ENCODE results near the gene STK36. TPM values are rescaled to one million over a fixed set of nuclear protein-coding genes. Genes with fewer than 3 reads are reported as not detected.

Gene STK36
- total RNA-seq, 1 experiment from 2014 or later, result 14.9 TPM

GRCh38 chr2:218694405-218695145, 22.7 kb downstream of the STK36 start:
- peaks cover 5% of the 10 kb centered on the region for H3K36me3 ChIP-seq
- H3K4me3 ChIP-seq, result no peak overlapping the region
- H3K4me1 ChIP-seq, result no peaks in the 10 kb centered on the region
- no peaks in the 10 kb centered on the region for H3K27me3 ChIP-seq
- no peaks in the 10 kb centered on the region for H3K9me3 ChIP-seq (replicated peaks)
- H3K27ac ChIP-seq, result no peak overlapping the region
- DNase-seq, result no peak

- Histone ChIP-seq H3K27ac (no peak overlapping the region), H3K4me3 (no peak overlapping the region), H3K36me3 (peaks cover under 1% of the 10 kb centered on the region; the same call in 1 of the 2 replicates), H3K9me3 (replicated peaks) (no peaks in the 10 kb centered on the region), H3K4me1 (no peaks in the 10 kb centered on the region), H3K27me3 (no peaks in the 10 kb centered on the region)
- no peak for DNase-seq
These were observed 27.0 kb downstream of the STK36 start for GRCh38 chr2:218698885-218699284.

- no peak for DNase-seq
- H3K9me3 ChIP-seq (replicated peaks), result no peaks in the 10 kb centered on the region
- H3K27ac ChIP-seq, result no peak overlapping the region
- no peaks in the 10 kb centered on the region for H3K4me1 ChIP-seq
- H3K4me3 ChIP-seq, result no peak overlapping the region
- H3K36me3 ChIP-seq, result no peaks in the 10 kb centered on the region
- no peaks in the 10 kb centered on the region for H3K27me3 ChIP-seq
These were observed 29.9 kb downstream of the STK36 start for GRCh38 chr2:218701806-218702205.

DNA sequence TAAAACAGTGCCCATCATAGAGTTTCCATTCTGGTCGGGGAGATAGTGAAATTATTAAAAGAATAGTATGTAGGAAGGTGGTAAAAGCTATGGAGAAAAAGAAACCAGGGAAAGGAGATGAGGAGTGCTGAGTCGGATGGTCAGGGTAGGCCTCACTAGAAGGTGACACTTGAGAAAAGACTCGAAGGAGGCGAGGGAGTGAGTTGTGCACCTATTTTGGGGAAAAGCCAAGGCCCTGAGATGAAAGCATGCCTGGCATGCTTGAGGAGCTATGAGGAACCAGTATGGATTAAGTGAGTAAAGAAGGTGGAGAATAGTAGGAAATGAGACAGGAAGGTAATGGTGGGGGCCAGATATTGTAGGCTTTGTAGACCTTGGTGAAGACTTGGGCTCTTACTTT, 31.5 kb downstream of the STK36 start:
- Histone ChIP-seq H3K27ac (no peak overlapping the region), H3K9me3 (replicated peaks) (no peaks in the 10 kb centered on the region), H3K4me3 (no peak overlapping the region), H3K4me1 (no peaks in the 10 kb centered on the region), H3K36me3 (no peaks in the 10 kb centered on the region), H3K27me3 (no peaks in the 10 kb centered on the region)
- no peak for DNase-seq

DNA sequence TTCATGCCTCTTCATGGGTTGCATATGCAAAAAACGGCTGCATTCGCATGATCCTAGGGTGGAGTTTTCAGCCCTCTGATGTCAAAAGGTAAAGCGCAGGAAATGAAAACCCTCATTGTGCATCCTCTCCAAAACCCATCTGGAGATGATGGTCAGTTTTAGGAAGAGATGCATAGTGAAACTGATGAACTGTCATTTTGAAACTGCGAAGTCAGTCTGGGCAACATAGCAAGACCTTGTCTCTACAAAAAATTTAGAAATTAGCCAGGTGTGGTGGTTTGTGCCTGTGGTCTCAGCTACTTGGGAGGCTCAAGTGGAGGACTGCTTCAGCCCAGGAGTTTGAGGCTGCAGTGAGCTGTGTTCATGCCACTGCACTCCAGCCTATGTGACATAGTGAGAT, 36.2 kb downstream of the STK36 start:
- Histone ChIP-seq H3K9me3 (replicated peaks) (no peaks in the 10 kb centered on the region), H3K27me3 (no peaks in the 10 kb centered on the region), H3K36me3 (no peaks in the 10 kb centered on the region), H3K4me3 (no peak overlapping the region), H3K27ac (no peak overlapping the region), H3K4me1 (0 out of 2 replicates have a peak, but pooled peaks cover 2% of the 10 kb centered on the region)
- DNase-seq, result no peak

- Histone ChIP-seq H3K4me3 (no peak overlapping the region), H3K27me3 (no peaks in the 10 kb centered on the region), H3K27ac (no peak overlapping the region), H3K36me3 (peaks cover under 1% of the 10 kb centered on the region; the same call in 1 of the 2 replicates), H3K9me3 (replicated peaks) (no peaks in the 10 kb centered on the region), H3K4me1 (0 out of 2 replicates have a peak, but pooled peaks cover 2% of the 10 kb centered on the region)
- no peak for DNase-seq
These were observed 38.0 kb downstream of the STK36 start for GRCh38 chr2:218709908-218710307.

- Histone ChIP-seq H3K4me3 (peak overlapping the region; percentile 81), H3K27me3 (no peaks in the 10 kb centered on the region), H3K4me1 (0 out of 2 replicates have a peak, but pooled peaks cover 2% of the 10 kb centered on the region), H3K9me3 (replicated peaks) (no peaks in the 10 kb centered on the region), H3K27ac (no peak overlapping the region), H3K36me3 (peaks cover 4% of the 10 kb centered on the region)
- no peak for DNase-seq
These were observed 38.4 kb downstream of the STK36 start for GRCh38 chr2:218710334-218710686.

- Histone ChIP-seq H3K36me3 (peaks cover 8% of the 10 kb centered on the region), H3K4me3 (peak within 1 kb of the TSS; percentile 81), H3K9me3 (replicated peaks) (no peaks in the 10 kb centered on the region), H3K27ac (peak within 1 kb of the TSS; percentile 63), H3K4me1 (0 out of 2 replicates have a peak, but pooled peaks cover 2% of the 10 kb centered on the region), H3K27me3 (no peaks in the 10 kb centered on the region)
- DNase-seq, result peak; percentile 98
These were observed 39.0 kb downstream of the STK36 start, which contains the start of gene TTLL4 for GRCh38 chr2:218710687-218711549. Gene TTLL4 (plus strand): TSS chr2:218710835. CDS start chr2:218737677, 26,842 bp downstream.

GRCh38 chr2:218711550-218711929, 39.7 kb downstream of the STK36 start:
- H3K36me3 ChIP-seq, result peaks cover 12% of the 10 kb centered on the region
- no peak for DNase-seq

DNA sequence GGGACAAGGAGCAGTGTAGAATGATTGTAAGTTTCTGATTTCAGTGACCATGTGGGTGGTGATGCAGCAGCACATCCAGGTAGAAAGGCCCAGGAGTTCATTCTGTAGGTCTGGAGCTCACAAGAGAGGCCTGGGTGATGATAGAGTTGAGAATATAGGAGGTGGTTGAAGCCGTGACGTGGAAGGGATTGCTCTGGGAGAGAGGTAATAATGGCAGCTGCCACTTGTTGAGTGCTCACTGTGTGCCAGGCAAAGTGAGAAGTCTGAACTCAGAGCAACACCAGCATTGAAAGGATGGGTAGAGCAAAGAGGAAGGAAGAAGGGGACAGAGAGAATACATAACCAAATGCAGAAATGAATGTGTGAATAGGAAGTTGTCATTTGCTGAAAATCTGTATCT, 42.0 kb downstream of the STK36 start:
- Histone ChIP-seq H3K4me3 (no peak overlapping the region), H3K36me3 (peaks cover 21% of the 10 kb centered on the region), H3K27ac (no peak overlapping the region), H3K27me3 (no peaks in the 10 kb centered on the region), H3K4me1 (0 out of 2 replicates have a peak, but pooled peaks cover 2% of the 10 kb centered on the region), H3K9me3 (replicated peaks) (no peaks in the 10 kb centered on the region)
- no peak for DNase-seq

More at GRCh38 chr2:218711550-218711929, 39.7 kb downstream of the STK36 start:
- Histone ChIP-seq H3K27ac (peak overlapping the region; percentile 63), H3K4me3 (peak overlapping the region; percentile 81), H3K9me3 (replicated peaks) (no peaks in the 10 kb centered on the region), H3K27me3 (no peaks in the 10 kb centered on the region), H3K4me1 (0 out of 2 replicates have a peak, but pooled peaks cover 2% of the 10 kb centered on the region)

DNA sequence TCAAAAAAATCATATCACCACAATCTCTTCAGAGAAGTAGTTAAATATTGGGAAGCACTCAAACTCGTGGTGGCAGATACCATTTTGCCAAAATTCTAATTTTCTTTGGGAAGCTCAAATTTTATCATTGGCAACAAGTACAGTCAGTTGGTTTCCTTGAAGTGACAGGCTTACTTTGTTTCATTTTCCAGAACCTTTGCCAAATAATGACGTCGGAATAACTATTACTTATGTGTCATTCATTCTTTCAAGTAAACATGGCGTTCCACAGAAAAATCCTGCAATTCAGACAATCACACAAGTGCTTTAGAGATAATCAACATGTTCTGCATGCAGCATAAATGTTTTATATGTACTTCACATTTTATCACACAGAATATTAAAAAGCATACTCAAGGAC, 44.2 kb downstream of the STK36 start:
- H3K27me3 ChIP-seq, result no peaks in the 10 kb centered on the region
- H3K27ac ChIP-seq, result no peak overlapping the region
- DNase-seq, result no peak
- H3K4me1 ChIP-seq, result 0 out of 2 replicates have a peak, but pooled peaks cover 2% of the 10 kb centered on the region
- H3K4me3 ChIP-seq, result no peak overlapping the region
- H3K9me3 ChIP-seq (replicated peaks), result no peaks in the 10 kb centered on the region
- peaks cover 25% of the 10 kb centered on the region for H3K36me3 ChIP-seq

DNA sequence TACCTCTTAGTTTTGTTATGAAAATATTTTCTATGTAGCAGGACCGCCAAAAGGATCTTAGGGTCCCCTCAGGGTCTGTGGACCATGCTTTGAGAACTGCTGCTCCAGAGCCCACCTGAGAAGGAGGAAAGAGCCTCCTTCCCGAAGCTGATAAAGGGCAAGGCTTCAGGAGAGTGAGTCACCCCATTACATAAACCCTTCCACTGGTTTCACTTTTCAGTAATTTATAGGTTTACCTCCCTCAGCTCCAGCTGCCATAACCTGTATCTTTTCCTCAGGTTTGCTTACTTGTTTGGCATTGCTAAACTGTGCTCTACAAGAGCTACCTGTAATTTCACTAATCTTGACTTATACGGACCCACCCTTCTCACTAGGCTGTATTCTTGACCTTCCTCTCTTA, 45.4 kb downstream of the STK36 start:
- H3K27ac ChIP-seq, result no peak overlapping the region
- no peak overlapping the region for H3K4me3 ChIP-seq
- H3K27me3 ChIP-seq, result no peaks in the 10 kb centered on the region
- peaks cover 25% of the 10 kb centered on the region for H3K36me3 ChIP-seq
- DNase-seq, result no peak
- no peaks in the 10 kb centered on the region for H3K9me3 ChIP-seq (replicated peaks)
- no peaks in the 10 kb centered on the region for H3K4me1 ChIP-seq

DNA sequence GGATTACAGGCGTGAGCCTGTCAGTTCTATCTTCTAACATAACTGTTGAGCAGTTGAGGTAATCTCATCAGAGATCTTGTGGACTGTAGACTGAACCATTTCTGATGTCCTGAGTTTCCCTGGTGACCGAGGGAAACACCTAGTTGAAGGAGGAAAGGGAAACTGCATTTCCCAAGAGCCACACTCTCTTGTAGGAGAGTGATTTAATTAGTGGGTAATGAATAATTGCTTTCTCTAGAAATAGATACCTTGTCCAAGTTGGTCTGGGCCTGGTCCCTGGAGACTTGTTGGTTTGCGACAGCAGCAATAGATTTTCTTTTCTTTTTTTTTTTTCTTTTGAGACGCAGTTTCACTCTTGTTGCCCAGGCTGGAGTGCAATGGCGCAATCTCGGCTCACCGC, 46.2 kb downstream of the STK36 start:
- Histone ChIP-seq H3K4me3 (no peak overlapping the region), H3K27me3 (no peaks in the 10 kb centered on the region), H3K4me1 (no peaks in the 10 kb centered on the region), H3K27ac (no peak overlapping the region), H3K36me3 (peaks cover 25% of the 10 kb centered on the region), H3K9me3 (replicated peaks) (no peaks in the 10 kb centered on the region)
- DNase-seq, result no peak

GRCh38 chr2:218719457-218719856, 47.6 kb downstream of the STK36 start:
- Histone ChIP-seq H3K9me3 (replicated peaks) (no peaks in the 10 kb centered on the region; the same call in 1 of the 2 replicates), H3K27ac (no peak overlapping the region), H3K4me1 (no peaks in the 10 kb centered on the region), H3K27me3 (no peaks in the 10 kb centered on the region), H3K4me3 (no peak overlapping the region), H3K36me3 (peaks cover 26% of the 10 kb centered on the region)
- DNase-seq, result no peak

All from SJCRH30 (cell line).